HL-60 (cell line): ENCODE data around the gene PIK3R1.

Experiments
- CTCF ChIP-seq: IDR thresholded peaks from one replicate; pipeline ENCODE4 v1.5.1; 2011; ENCODE audit warnings: low read length, control low read depth, inconsistent platforms; ENCODE audit not compliant: insufficient read depth
- GABPA ChIP-seq: IDR thresholded peaks from 2 replicates; pipeline ENCODE4 v1.6.1; 2012; ENCODE audit warnings: low read depth
- POLR2AphosphoS5 ChIP-seq: IDR thresholded peaks from 2 replicates; pipeline ENCODE4 v1.6.1; 2012; ENCODE audit warnings: low read depth
- REST ChIP-seq: IDR thresholded peaks from 2 replicates; pipeline ENCODE4 v1.6.1; 2012; ENCODE audit warnings: low read depth; ENCODE audit not compliant: insufficient replicate concordance
- SPI1 ChIP-seq: IDR thresholded peaks from 2 replicates; pipeline ENCODE4 v1.6.1; 2012; ENCODE audit warnings: low read depth, mild to moderate bottlenecking, borderline replicate concordance

GRCh38 chr5:68296895-68297294 lies 81.3 kb downstream of the PIK3R1 start:
- no peak for TF ChIP-seq CTCF
- no peak for TF ChIP-seq POLR2AphosphoS5
- TF ChIP-seq GABPA: no peak
- no peak for TF ChIP-seq SPI1
- TF ChIP-seq REST: no peak
